Thyroid gland (tissue), 4 donors: Measurements from ENCODE around the gene INAVA.

Experiments used
- CTCF ChIP-seq, 6 experiments: fragments of 200-600 bp in 3 of 6; fragments of 450-650 bp in 3 of 6; sonication (generic) in 3 of 6; IDR thresholded peaks; one replicate each; pipeline ENCODE4 v1.5.1; 2016 to 2019; ENCODE audit warnings: antibody characterized with exemption in 6 of 6, mild to moderate bottlenecking in 2 of 6, inconsistent platforms in 1 of 6, moderate library complexity in 1 of 6
- POLR2A ChIP-seq, 2 donors: fragments of 450-650 bp; IDR thresholded peaks; one replicate each; pipeline ENCODE4 v1.6.1; 2017; ENCODE audit warnings: antibody characterized with exemption in 2 of 2, mild to moderate bottlenecking in 2 of 2, moderate library complexity in 1 of 2

- TF ChIP-seq CTCF (IDR thresholded peaks at IDR 0.05) (no peak), POLR2A (IDR thresholded peaks at IDR 0.05) (no peak)
Observed at GRCh38 chr1:200867018-200867811, 27.5 kb upstream of the INAVA start.
